GM18505 (cell line): ENCODE results near the gene ZNF550.
"Not testable (repeated sequence)": the region's sequence is repeated elsewhere in the genome, so short reads cannot be mapped to it uniquely, and the experiment has no call there.

Experiments used
- ATAC-seq: cut with Tn5 transposase; IDR thresholded peaks from one replicate; pipeline ENCODE4 v1.9.1; 2021; ENCODE audit not compliant: unreplicated experiment
- POLR2A ChIP-seq: IDR thresholded peaks from 4 replicates; pipeline ENCODE4 v1.6.1; 2011; ENCODE audit warnings: borderline replicate concordance; ENCODE audit not compliant: insufficient read depth, insufficient read length; ENCODE audit errors: extremely low read depth

ZNF550 gene

DNA sequence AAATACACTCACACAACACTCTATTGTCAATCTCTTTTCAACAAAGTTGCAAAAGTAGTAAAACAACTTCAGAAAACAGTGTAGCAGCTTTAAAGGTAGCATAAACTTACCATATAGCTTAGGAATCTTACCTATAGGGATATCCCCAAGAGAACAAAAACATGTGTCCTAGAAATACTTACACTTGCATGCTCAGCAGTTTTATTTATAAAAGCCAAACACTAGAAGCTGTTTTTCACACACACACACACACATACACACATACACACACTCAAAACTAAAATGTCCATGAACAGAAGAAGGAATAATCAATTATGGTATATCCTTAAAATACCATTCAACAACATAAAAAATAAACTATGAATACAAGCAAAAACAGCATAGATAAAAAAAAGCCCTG is 48.2 kb downstream of the ZNF550 start:
- no peak for ATAC-seq
- no peak for TF ChIP-seq POLR2A

- no peak for TF ChIP-seq POLR2A
- ATAC-seq: no peak
Observed at GRCh38 chr19:57506163-57506562, 53.5 kb downstream of the ZNF550 start.

DNA sequence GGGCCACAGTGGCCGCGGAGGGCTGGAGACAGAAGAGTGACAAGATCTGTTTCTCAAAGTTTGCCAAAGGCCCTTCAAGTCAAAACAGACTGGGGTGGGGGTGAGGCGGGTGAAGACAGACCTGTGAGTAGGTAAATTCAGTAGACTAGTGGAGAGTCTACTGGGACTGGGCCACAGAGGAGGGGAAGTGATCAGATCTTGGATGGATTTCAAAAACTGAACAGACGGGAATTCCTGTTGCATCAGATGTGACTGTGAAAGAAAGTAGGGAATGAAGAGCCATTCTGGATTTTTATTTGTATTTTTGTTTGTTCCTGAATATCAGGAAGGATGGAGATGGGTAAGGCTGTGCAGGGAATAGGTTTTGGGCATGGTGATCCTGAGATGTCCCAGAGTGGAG is 59.3 kb downstream of the ZNF550 start:
- ATAC-seq: peak; percentile 4

- peak; percentile 95 for ATAC-seq
- peak; percentile 90 for TF ChIP-seq POLR2A
Observed at GRCh38 chr19:57499680-57500395, 59.8 kb downstream of the ZNF550 start, which contains the start of gene ZNF773. Gene ZNF773 (plus strand): TSS chr19:57499938. CDS start chr19:57500081, 143 bp downstream.

DNA sequence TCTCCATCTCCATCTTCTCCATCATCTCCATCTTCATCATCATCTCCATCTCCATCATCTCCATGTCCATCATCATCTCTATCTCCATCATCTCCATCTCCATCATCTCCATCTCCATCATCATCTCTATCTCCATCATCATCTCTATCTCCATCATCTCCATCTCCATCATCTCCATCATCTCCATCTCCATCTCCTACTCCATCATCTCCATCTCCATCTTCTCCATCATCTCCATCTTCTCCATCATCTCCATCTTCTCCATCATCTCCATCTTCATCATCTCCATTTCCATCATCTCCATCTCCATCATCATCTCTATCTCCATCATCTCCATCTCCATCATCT is 60.4 kb downstream of the ZNF550 start:
- not testable (repeated sequence) for ATAC-seq

- not testable (repeated sequence) for ATAC-seq
Observed at GRCh38 chr19:57488299-57488644, 71.4 kb downstream of the ZNF550 start.

DNA sequence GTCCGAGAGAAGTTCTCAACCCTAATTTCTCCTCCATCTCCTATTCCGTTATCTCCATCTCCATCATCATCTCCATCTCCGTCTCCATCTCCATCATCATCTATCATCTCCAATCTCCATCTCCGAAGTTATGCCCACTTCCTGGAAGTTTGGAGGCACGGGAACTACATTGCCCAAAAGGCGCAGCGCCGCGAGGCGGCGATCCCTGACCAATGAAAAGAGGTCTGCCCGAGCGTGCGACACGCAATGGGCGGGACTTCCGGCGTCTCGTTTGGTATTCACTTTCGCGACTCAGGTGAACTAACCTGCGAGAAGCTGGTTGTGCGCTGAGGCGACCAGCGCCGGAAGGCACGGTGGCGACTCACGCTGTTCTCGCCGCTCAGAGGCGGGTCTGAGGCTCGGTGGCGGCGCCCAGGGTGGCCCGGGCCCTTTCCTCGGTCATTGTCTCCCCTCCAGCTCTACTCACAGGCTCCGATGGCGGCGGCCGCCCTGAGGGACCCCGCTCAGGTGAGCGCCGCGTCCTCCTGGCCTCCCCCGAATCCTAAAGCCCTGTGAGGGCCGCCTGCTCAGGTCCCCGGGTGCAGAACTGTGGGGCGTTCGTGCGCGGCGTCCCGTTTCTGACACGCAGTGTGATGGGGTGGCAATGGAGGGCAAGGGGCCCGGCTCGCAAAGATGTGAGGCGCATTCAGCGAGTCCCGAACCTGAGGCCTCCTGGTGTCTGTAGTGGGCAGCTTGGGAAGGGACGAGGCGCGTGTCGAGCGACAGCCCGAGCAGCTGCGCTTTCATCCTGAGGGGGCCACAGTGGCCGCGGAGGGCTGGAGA is 72.0 kb downstream of the ZNF550 start, which contains the start of gene ZNF419:
Gene ZNF419, plus strand, starts transcription at position 274 of the 822 bp plus-strand sequence. Its CDS starts 201 bp downstream, at position 475.
- ATAC-seq: peak; percentile 96
- TF ChIP-seq POLR2A: peak; percentile 77
